ENCODE data around the gene GLI1. TPM values are rescaled to one million over a fixed set of nuclear protein-coding genes. Genes with fewer than 3 reads are reported as not detected.

Gene GLI1
- total and polyA plus RNA-seq, 2 of the 13 experiments (the other 11 are each of a cell fraction or from before 2014, with no cell fraction given), result 0.09 to 0.20 TPM

- H3K9ac ChIP-seq (ENCODE audit: insufficient read depth, low read depth, low read length), result no peak overlapping the region
- H3K4me2 ChIP-seq (ENCODE audit: low read depth, low read length), result peak overlapping the region; percentile 67
- FAIRE-seq (no peak), ATAC-seq (peak; percentile 6; the same call in 1 of the 3 replicates), DNase-seq (ENCODE audit: low spot score) (no peak)
- peaks cover 38% of the 10 kb centered on the region for H3K4me1 ChIP-seq (ENCODE audit: insufficient read depth, low read length)
- no peaks in the 10 kb centered on the region for H4K20me1 ChIP-seq (ENCODE audit: insufficient read depth, low read length)
- no peak overlapping the region for H3K27ac ChIP-seq (ENCODE audit: extremely low read length, insufficient read depth, low read length)
- CTCF ChIA-PET (ENCODE audit: low intra/inter-chr PET ratio, low total read pairs), result no interaction called here
- no peak overlapping the region for H2AFZ ChIP-seq (ENCODE audit: low read length)
- no TSS peak for BruUV-seq (replicated peaks)
- H3K9me3 ChIP-seq (ENCODE audit: low read length), result no peaks in the 10 kb centered on the region
- intact Hi-C loops (cut with micrococcal nuclease; ENCODE audit: unreplicated experiment) (no loop called here), in situ Hi-C loops (cut with HindIII; ENCODE audit: extremely low pct_ligation_motif_present, low pct_unique_long_range_greater_than_20kb) (no loop called here)
- no peaks in the 10 kb centered on the region for H3K79me2 ChIP-seq (ENCODE audit: insufficient read depth, low read length)
- peaks cover 8 to 74% of the 10 kb centered on the region in 2 experiments for H3K27me3 ChIP-seq (ENCODE audit: control insufficient read depth in 1 of 2, insufficient read depth in 2 of 2, low read length in 2 of 2)
- TF ChIP-seq STAG1 (CRISPR knock-in tag; IDR thresholded peaks at IDR 0.05) (0 out of 2 replicates have a peak, but pooled peaks have one; percentile 0), PBX2 (CRISPR knock-in tag; IDR thresholded peaks at IDR 0.05) (no peak), ZBTB33 (CRISPR knock-in tag; IDR thresholded peaks at IDR 0.05) (peak; percentile 78), ZBTB49 (CRISPR knock-in tag; IDR thresholded peaks at IDR 0.05; ENCODE audit: borderline replicate concordance) (no peak), TERF1 (CRISPR knock-in tag; IDR thresholded peaks at IDR 0.05) (peak; percentile 54; the same call in 1 of the 2 replicates)
- POLR2A ChIA-PET, result interaction anchor here (1.1 kb wide), 1 partner anchor 45 kb away, joined by 4 read pairs; the partner anchor contains the start of gene DDIT3
- peak overlapping the region in 2 of 3 experiments; percentile 27 to 63; a peak in 3 of 6 replicates for H3K4me3 ChIP-seq (replicated peaks in 1 of 3; ENCODE audit: insufficient read depth in 1 of 3, low read depth in 2 of 3, low read length in 3 of 3)
- 79% methylated on average over 29 of the region's 29 CpGs for WGBS (ENCODE audit: low lambda C conversion rate)
- H3K36me3 ChIP-seq (replicated peaks in 1 of 2; ENCODE audit: control insufficient read depth in 1 of 2, insufficient read depth in 2 of 2, low read length in 2 of 2), result no peaks in the 10 kb centered on the region
Measured at GRCh38 chr12:57476162-57476992, 16.8 kb downstream of the GLI1 start.

Data from HepG2 (cell line).